MCF 10A (cell line): Measurements from ENCODE around the gene PLXDC1. TPM values are rescaled to one million over a fixed set of nuclear protein-coding genes. Genes with fewer than 3 reads are reported as not detected.
"Not testable (repeated sequence)": the region's sequence is repeated elsewhere in the genome, so short reads cannot be mapped to it uniquely, and the experiment has no call there.

ENCODE experiments used
- BruUV-seq: library from RNA; stranded (reverse); fragments of 400-500 nt; replicated peaks from 2 replicates; lab custom pipeline; 2021; lab: Mats Ljungman, UMichigan
- CTCF ChIA-PET: fragments of 300-600 bp; sonication (Branson Sonifier 250); formaldehyde crosslinking; extraction: SDS; loops from one replicate; lab custom pipeline; 2021; ENCODE audit warnings: antibody characterized with exemption, inconsistent platforms; lab: Yijun Ruan, JAX
- POLR2A ChIA-PET: fragments of 300-600, 350-650 bp; sonication (Branson Sonifier 250); formaldehyde crosslinking; extraction: SDS; loops from one replicate; lab custom pipeline; 2020; ENCODE audit warnings: antibody characterized with exemption, inconsistent platforms; lab: Yijun Ruan, JAX
- DNase-seq: peaks from one replicate; pipeline ENCODE4 v3.0.0-alpha.2; 2018; ENCODE audit not compliant: unreplicated experiment
- H3K27ac Mint-ChIP-seq: one replicate; pipeline ENCODE4 v1.8.0; 2022; ENCODE audit warnings: mild to moderate bottlenecking, low read depth, mixed read lengths; ENCODE audit not compliant: unreplicated experiment
- H3K27me3 Mint-ChIP-seq: one replicate; pipeline ENCODE4 v1.8.0; 2022; ENCODE audit warnings: mixed read lengths; ENCODE audit not compliant: insufficient read depth, unreplicated experiment
- H3K36me3 Mint-ChIP-seq: one replicate; pipeline ENCODE4 v1.8.0; 2022; ENCODE audit warnings: mild to moderate bottlenecking, moderate library complexity, mixed read lengths; ENCODE audit not compliant: insufficient read depth, unreplicated experiment
- H3K4me1 Mint-ChIP-seq: one replicate; pipeline ENCODE4 v1.8.0; 2022; ENCODE audit warnings: mixed read lengths; ENCODE audit not compliant: insufficient read depth, unreplicated experiment
- H3K4me3 Mint-ChIP-seq: one replicate; pipeline ENCODE4 v1.8.0; 2022; ENCODE audit warnings: mild to moderate bottlenecking, moderate library complexity, mixed read lengths; ENCODE audit not compliant: unreplicated experiment
- H3K9me3 Mint-ChIP-seq: one replicate; pipeline ENCODE4 v1.8.0; 2022; ENCODE audit warnings: mixed read lengths; ENCODE audit not compliant: unreplicated experiment
- CTCF ChIP-seq: fragments of 200-600 bp; IDR thresholded peaks from one replicate; pipeline ENCODE4 v1.8.0; 2022; ENCODE audit warnings: antibody characterized with exemption, mild to moderate bottlenecking; ENCODE audit not compliant: unreplicated experiment
- intact Hi-C: fragments of 100-400 bp; cut with micrococcal nuclease; formaldehyde crosslinking; loops from 2 replicates; pipeline ENCODE4 v1.14.1; 2022
- total RNA-seq: library from RNA; stranded (reverse); gene quantifications from 2 replicates; pipeline ENCODE4 v1.2.3, GENCODE V29; 2022

The PLXDC1 gene
- total RNA-seq, 1 experiment from 2014 or later = 0.61 TPM

- Mint-ChIP-seq H3K4me3 (no peak overlapping the region), H3K27ac (no peak overlapping the region), H3K27me3 (peaks cover 11% of the 10 kb centered on the region), H3K36me3 (peaks cover 8% of the 10 kb centered on the region), H3K9me3 (no peaks in the 10 kb centered on the region), H3K4me1 (peaks cover 7% of the 10 kb centered on the region)
- ChIA-PET CTCF (no interaction called here), POLR2A (interaction anchor here (0.8 kb wide), 1 partner anchor 322 kb away, joined by 3 read pairs; no protein-coding TSS in a partner anchor)
- DNase-seq = no peak
- no peak for TF ChIP-seq CTCF
- intact Hi-C loops = no loop called here
- BruUV-seq = no TSS peak
Observed at GRCh38 chr17:39170558-39170957, 19.1 kb upstream of the PLXDC1 start.

GRCh38 chr17:39170109-39170508, 18.7 kb upstream of the PLXDC1 start:
- no peak for TF ChIP-seq CTCF
- Mint-ChIP-seq H3K27me3 (peaks cover 12% of the 10 kb centered on the region), H3K27ac (no peak overlapping the region), H3K4me3 (no peak overlapping the region), H3K36me3 (peaks cover 8% of the 10 kb centered on the region), H3K9me3 (no peaks in the 10 kb centered on the region), H3K4me1 (peaks cover 7% of the 10 kb centered on the region)
- DNase-seq = no peak
- ChIA-PET CTCF (no interaction called here), POLR2A (interaction anchor here (0.8 kb wide), 1 partner anchor 322 kb away, joined by 3 read pairs; no protein-coding TSS in a partner anchor)
- no TSS peak for BruUV-seq
- intact Hi-C loops = no loop called here

DNA sequence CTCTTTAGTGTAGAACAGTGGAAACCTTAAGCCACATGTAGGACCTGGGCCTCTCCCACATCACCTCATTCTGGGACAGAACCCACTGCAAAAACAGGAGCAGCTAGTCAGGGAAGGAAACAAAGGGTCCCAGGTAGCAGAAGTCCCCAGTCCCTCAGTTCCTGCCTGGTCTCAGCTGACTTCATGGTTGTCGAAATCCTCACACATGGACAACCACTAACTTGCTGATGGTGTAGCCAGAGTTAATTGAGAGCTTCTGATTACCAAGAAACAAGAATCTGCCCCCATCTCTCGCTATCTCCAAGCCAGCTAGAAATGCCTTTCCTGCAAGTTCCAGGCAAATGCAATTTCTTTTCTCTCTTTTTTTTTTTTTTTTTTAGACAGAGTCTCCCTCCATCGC, 18.1 kb upstream of the PLXDC1 start:
- H3K36me3 Mint-ChIP-seq = peaks cover 4% of the 10 kb centered on the region
- no TSS peak for BruUV-seq
- TF ChIP-seq CTCF = no peak
- ChIA-PET POLR2A (interaction anchor here (0.9 kb wide), 1 partner anchor 30 kb away, joined by 3 read pairs; no protein-coding TSS in a partner anchor), CTCF (interaction anchor here (0.6 kb wide), 1 partner anchor 80 kb away, joined by 4 read pairs; no protein-coding TSS in a partner anchor)
- no peak overlapping the region for H3K4me3 Mint-ChIP-seq
- no peak for DNase-seq
- no peaks in the 10 kb centered on the region for H3K9me3 Mint-ChIP-seq
- no peak overlapping the region for H3K27ac Mint-ChIP-seq
- H3K4me1 Mint-ChIP-seq = peaks cover 11% of the 10 kb centered on the region
- H3K27me3 Mint-ChIP-seq = peaks cover 18% of the 10 kb centered on the region
- intact Hi-C loops = no loop called here

DNA sequence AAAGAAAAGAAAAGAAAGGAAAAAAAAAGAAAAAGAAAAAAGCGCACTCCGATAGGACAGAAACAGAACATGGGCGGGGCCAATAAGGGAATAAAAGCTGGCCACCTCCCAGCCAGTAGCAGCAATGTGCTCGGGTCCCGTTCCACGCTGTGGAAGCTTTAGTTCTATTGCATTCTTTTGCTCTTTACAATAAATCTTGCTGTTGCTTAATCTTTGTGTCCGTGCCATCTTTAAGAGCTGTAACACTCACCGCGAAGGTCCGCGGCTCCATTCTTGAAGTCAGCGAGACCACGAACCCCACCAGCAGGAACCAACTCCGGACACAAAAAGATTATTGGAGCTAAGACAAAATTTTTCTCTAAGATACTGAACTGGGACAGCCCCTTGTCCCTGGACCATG, 17.7 kb upstream of the PLXDC1 start:
- no peaks in the 10 kb centered on the region for H3K9me3 Mint-ChIP-seq
- H3K36me3 Mint-ChIP-seq = peaks cover under 1% of the 10 kb centered on the region
- no peak overlapping the region for H3K4me3 Mint-ChIP-seq
- H3K4me1 Mint-ChIP-seq = peaks cover 16% of the 10 kb centered on the region
- no peak for TF ChIP-seq CTCF
- H3K27ac Mint-ChIP-seq = no peak overlapping the region
- no TSS peak for BruUV-seq
- POLR2A ChIA-PET = interaction anchor here (0.9 kb wide), 1 partner anchor 30 kb away, joined by 3 read pairs; no protein-coding TSS in a partner anchor
- DNase-seq = no peak
- intact Hi-C loops = no loop called here
- CTCF ChIA-PET = interaction anchor here (0.6 kb wide), 1 partner anchor 80 kb away, joined by 4 read pairs; no protein-coding TSS in a partner anchor
- H3K27me3 Mint-ChIP-seq = peaks cover 22% of the 10 kb centered on the region

GRCh38 chr17:39168503-39168902, 17.1 kb upstream of the PLXDC1 start:
- H3K9me3 Mint-ChIP-seq, H3K36me3 Mint-ChIP-seq, BruUV-seq, H3K27ac Mint-ChIP-seq, H3K4me3 Mint-ChIP-seq, DNase-seq, intact Hi-C loops, POLR2A ChIA-PET: not testable (repeated sequence)
- CTCF ChIA-PET = interaction anchor here (0.7 kb wide), 2 partner anchors 12 to 15 kb away, joined by 3 read pairs; no protein-coding TSS in a partner anchor
- Mint-ChIP-seq H3K27me3 (peaks cover 22% of the 10 kb centered on the region), H3K4me1 (peaks cover 18% of the 10 kb centered on the region)
